GM12892 (cell line): ENCODE results near the gene HDAC5.

Source experiments
- POLR2A ChIP-seq: IDR thresholded peaks from 2 replicates; pipeline ENCODE4 v1.6.1; 2011; ENCODE audit warnings: low read depth, low read length, control low read depth
- POLR2AphosphoS5 ChIP-seq: IDR thresholded peaks from 2 replicates; pipeline ENCODE4 v1.6.1; 2011; ENCODE audit warnings: low read depth, low read length, control low read depth

DNA sequence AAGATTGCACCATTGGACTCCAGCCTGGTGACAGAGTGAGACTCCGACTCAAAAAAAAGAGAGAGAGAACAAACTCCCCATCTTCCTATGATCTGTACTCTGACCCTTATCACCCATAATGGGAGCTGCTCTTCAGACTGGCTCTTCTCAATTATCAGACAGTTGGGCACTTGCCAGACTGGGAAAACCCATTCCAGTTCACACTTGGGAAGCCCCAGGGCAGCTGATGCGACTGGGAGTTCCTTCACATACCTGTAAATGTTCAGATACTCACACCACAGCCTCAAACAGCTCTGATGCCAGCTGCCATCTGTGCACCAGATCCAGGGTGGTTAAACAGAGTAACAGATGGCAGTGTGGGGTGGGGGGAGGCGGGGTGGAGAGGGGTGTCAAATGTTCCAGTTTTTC lies 84.8 kb downstream of the HDAC5 start:
- no peak for TF ChIP-seq POLR2A
- TF ChIP-seq POLR2AphosphoS5: no peak
